Smooth muscle cell (in vitro differentiated cells): ENCODE measurements around the gene RRP15. TPM values are rescaled to one million over a fixed set of nuclear protein-coding genes. Genes with fewer than 3 reads are reported as not detected.
A peak's percentile ranks its signal among the peaks of the same experiment; 100 is the strongest.

ENCODE experiments used
- DNase-seq: peaks from one replicate; lab custom pipeline; 2025; ENCODE audit not compliant: unreplicated experiment; lab: John Stamatoyannopoulos, UW
- H2AFZ ChIP-seq: fragments of 200-600 bp; sonication (generic); 2 replicates; pipeline ENCODE4 v1.6.0; 2016; ENCODE audit warnings: antibody characterized with exemption, low read depth, mild to moderate bottlenecking
- H3F3A ChIP-seq: fragments of 200-600 bp; sonication (generic); 2 replicates; pipeline ENCODE4 v1.6.0; 2017; ENCODE audit warnings: antibody characterized with exemption, low read depth
- H3K27ac ChIP-seq: fragments of 200-600 bp; sonication (generic); 2 replicates; pipeline ENCODE4 v1.5.1; 2016; ENCODE audit warnings: low read depth, mild to moderate bottlenecking
- H3K27me3 ChIP-seq: fragments of 200-600 bp; sonication (generic); 2 replicates; pipeline ENCODE4 v1.6.1; 2016; ENCODE audit warnings: low read depth, mild to moderate bottlenecking
- H3K36me3 ChIP-seq: fragments of 200-600 bp; sonication (generic); 2 replicates; pipeline ENCODE4 v1.5.1; 2016; ENCODE audit warnings: low read depth
- H3K4me1 ChIP-seq: fragments of 200-600 bp; sonication (generic); 2 replicates; pipeline ENCODE4 v1.5.1; 2016; ENCODE audit warnings: low read depth
- H3K4me2 ChIP-seq: fragments of 200-600 bp; sonication (generic); 2 replicates; pipeline ENCODE4 v1.6.0; 2016; ENCODE audit warnings: mild to moderate bottlenecking
- H3K4me3 ChIP-seq: fragments of 200-600 bp; sonication (generic); 2 replicates; pipeline ENCODE4 v1.5.1; 2016; ENCODE audit warnings: mild to moderate bottlenecking
- H3K79me2 ChIP-seq: fragments of 200-600 bp; sonication (generic); 2 replicates; pipeline ENCODE4 v1.6.0; 2016; ENCODE audit warnings: low read depth, mild to moderate bottlenecking
- H3K9ac ChIP-seq: fragments of 200-600 bp; sonication (generic); 2 replicates; pipeline ENCODE4 v1.6.0; 2016; ENCODE audit warnings: low read depth
- H3K9me3 ChIP-seq: fragments of 200-600 bp; sonication (generic); replicated peaks from 2 replicates; pipeline ENCODE4 v1.5.1; 2016; ENCODE audit warnings: low read depth
- H4K20me1 ChIP-seq: fragments of 200-600 bp; sonication (generic); 2 replicates; pipeline ENCODE4 v1.6.0; 2016; ENCODE audit warnings: low read depth
- CTCF ChIP-seq: fragments of 200-600 bp; sonication (generic); IDR thresholded peaks from 2 replicates; pipeline ENCODE4 v1.5.1; 2017; ENCODE audit warnings: borderline replicate concordance, mild to moderate bottlenecking, antibody characterized with exemption; ENCODE audit not compliant: insufficient read depth, poor library complexity, severe bottlenecking
- WGBS: methylation state at CpG from one replicate; pipeline ENCODE4 v1.1.7; 2016; ENCODE audit warnings: low lambda C conversion rate; 5-methylcytosine and 5-hydroxymethylcytosine counted together
- polyA plus RNA-seq: library from polyadenylated mRNA; unstranded; fragments of >200 nt; fragmentation: Nextera tagmentation; extraction: Ambion mirVana; gene quantifications from 2 replicates; pipeline ENCODE4 v1.2.1, GENCODE V29; 2016
- total RNA-seq: library from RNA; depleted of rRNA; stranded (reverse); fragments of >200 nt; gene quantifications from 2 replicates; pipeline ENCODE4 v1.2.3, GENCODE V29; 2014

The RRP15 gene
- total and polyA plus RNA-seq, 2 experiments from 2014 or later = 6.6 to 13.2 TPM

DNA sequence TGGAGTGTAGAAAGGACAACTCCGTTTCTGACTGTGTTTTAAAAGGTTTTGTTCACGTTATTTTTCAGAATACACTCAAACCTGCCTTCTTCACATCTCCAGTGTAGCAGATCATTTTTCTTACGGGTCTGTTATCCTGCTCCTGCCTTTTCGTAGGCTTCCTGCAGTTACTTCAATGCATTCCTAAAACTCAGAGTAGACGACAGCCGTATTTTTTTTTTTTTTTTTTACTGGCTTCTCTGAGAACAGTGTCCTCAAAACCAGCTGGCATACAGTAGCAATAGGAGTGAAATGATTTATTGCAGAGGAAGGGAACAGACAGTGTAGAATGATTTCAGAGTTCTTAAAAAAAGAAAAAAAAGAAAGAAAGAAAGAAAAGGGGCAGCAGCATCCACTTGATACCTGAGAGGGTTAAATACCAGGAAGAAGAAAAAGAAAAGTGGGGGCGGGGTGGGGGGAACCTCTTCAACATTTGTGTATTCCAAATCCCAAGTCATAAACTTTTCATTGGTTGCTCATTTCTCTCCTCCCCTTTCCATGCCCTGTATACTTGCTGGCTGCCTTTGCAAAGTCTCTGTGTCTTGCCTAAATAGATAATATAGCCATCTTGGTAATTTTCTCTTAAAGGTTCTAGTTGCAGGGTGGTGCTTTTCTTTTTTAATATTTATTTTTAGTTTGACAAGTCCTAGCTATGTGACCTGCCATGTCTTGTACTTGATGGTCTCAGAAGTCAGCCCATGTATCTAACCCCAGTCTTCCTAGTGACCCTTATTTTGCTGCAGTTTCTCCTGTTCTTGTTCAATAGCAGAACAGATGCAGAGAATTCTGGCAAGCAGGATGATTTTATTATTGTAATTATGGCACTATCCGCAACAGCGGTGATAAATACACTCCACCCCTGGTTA, 62.9 kb downstream of the RRP15 start:
- DNase-seq = no peak
- peak overlapping the region; percentile 66 for H3K27ac ChIP-seq
- H3K4me2 ChIP-seq = peak overlapping the region; percentile 95
- H3K9ac ChIP-seq = peak overlapping the region; percentile 69
- no peak overlapping the region for H2AFZ ChIP-seq
- TF ChIP-seq CTCF = no peak
- no peaks in the 10 kb centered on the region for H3K9me3 ChIP-seq
- peaks cover 4% of the 10 kb centered on the region for H3K4me1 ChIP-seq
- H3K36me3 ChIP-seq = no peaks in the 10 kb centered on the region
- H3K79me2 ChIP-seq = peaks cover 45% of the 10 kb centered on the region
- WGBS = 19% methylated on average over 9 of the region's 9 CpGs
- H3F3A ChIP-seq = peaks cover 19% of the 10 kb centered on the region
- H3K4me3 ChIP-seq = peak overlapping the region; percentile 65
- H3K27me3 ChIP-seq = no peaks in the 10 kb centered on the region
- H4K20me1 ChIP-seq = no peaks in the 10 kb centered on the region

DNA sequence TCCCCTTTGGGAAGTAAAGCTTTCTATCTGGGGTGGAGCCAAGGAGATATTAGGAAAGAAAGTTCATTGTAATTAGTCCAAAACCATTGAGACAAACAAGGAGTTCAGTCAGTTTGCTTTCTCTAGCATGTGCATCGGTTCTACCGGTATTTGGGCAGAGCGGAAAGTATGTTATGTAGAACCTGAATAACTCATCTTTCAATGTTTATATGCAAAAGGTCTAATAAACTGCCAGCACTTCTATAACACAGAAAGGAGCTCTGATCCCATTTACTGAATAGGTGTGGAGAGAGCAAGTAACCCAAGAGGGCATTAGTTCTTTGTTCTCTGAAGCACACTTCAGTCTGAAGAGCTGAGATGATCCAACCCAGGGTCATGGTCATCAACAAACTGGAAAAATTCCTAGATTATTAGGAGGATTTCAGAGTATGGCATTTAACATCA, 63.6 kb downstream of the RRP15 start:
- WGBS = 87% methylated on average over 3 of the region's 3 CpGs
- no peak for DNase-seq
- Histone ChIP-seq H3K79me2 (peaks cover 52% of the 10 kb centered on the region), H3F3A (peaks cover 19% of the 10 kb centered on the region), H3K9ac (no peak overlapping the region), H3K36me3 (no peaks in the 10 kb centered on the region), H3K27ac (peak overlapping the region; percentile 66), H3K4me3 (peak overlapping the region; percentile 65), H3K4me1 (peaks cover 4% of the 10 kb centered on the region), H3K4me2 (peak overlapping the region; percentile 95), H2AFZ (no peak overlapping the region), H4K20me1 (no peaks in the 10 kb centered on the region), H3K9me3 (no peaks in the 10 kb centered on the region), H3K27me3 (no peaks in the 10 kb centered on the region)
- TF ChIP-seq CTCF = no peak

DNA sequence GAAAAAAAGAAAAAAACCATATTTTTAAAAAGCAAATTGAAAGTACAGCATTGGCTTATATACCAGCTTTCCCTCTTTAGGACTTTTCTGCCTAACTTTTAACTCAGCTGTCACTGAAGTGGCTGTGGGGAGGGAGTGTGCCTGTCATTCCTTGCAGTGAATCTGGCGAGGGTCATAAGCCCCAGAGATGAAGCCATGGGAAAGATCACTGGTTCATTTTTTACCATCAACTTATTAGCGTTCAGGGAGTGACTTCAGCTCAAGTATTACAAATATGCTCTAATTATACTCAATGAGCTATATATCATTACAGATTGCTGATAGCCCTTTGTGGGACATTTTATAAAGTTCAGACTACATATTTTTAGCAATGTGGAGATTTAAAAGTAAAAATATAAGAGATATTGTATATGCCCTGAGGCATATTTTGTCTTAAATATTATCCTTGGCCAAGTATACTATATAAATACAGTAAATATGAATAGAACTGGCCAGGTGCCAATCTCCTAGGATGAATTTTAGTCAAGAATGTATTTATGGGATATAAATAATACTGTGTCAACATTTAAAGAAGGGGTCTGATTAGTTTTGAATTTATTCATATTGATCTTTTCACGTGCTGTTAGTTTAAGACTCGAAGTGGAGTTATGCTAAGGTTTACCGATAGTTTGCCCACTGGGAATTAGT, 64.4 kb downstream of the RRP15 start:
- peak overlapping the region; percentile 66 for H3K27ac ChIP-seq
- no peaks in the 10 kb centered on the region for H3K9me3 ChIP-seq
- no peaks in the 10 kb centered on the region for H3K36me3 ChIP-seq
- no peak overlapping the region for H2AFZ ChIP-seq
- H3K4me2 ChIP-seq = peak overlapping the region; percentile 95
- no peak for DNase-seq
- WGBS = 68% methylated on average over 5 of the region's 5 CpGs
- H3K4me1 ChIP-seq = peaks cover 4% of the 10 kb centered on the region
- no peaks in the 10 kb centered on the region for H4K20me1 ChIP-seq
- H3F3A ChIP-seq = peaks cover 19% of the 10 kb centered on the region
- peak overlapping the region; percentile 65 for H3K4me3 ChIP-seq
- no peak for TF ChIP-seq CTCF
- no peak overlapping the region for H3K9ac ChIP-seq
- H3K79me2 ChIP-seq = peaks cover 60% of the 10 kb centered on the region
- H3K27me3 ChIP-seq = no peaks in the 10 kb centered on the region
